Occipital lobe (tissue), 2 donors: ENCODE results near the gene CD44. TPM values are rescaled to one million over a fixed set of nuclear protein-coding genes. Genes with fewer than 3 reads are reported as not detected.

Source experiments
- DNase-seq: peaks from one replicate; lab custom pipeline; 2025; lab: John Stamatoyannopoulos, UW
- total RNA-seq: library from RNA; depleted of rRNA; stranded (reverse); fragments of >200 nt; gene quantifications from one replicate; pipeline ENCODE4 v1.2.3, GENCODE V29; 2014

The CD44 gene
- total RNA-seq, 1 donor from 2014 or later = 6.2 TPM

DNA sequence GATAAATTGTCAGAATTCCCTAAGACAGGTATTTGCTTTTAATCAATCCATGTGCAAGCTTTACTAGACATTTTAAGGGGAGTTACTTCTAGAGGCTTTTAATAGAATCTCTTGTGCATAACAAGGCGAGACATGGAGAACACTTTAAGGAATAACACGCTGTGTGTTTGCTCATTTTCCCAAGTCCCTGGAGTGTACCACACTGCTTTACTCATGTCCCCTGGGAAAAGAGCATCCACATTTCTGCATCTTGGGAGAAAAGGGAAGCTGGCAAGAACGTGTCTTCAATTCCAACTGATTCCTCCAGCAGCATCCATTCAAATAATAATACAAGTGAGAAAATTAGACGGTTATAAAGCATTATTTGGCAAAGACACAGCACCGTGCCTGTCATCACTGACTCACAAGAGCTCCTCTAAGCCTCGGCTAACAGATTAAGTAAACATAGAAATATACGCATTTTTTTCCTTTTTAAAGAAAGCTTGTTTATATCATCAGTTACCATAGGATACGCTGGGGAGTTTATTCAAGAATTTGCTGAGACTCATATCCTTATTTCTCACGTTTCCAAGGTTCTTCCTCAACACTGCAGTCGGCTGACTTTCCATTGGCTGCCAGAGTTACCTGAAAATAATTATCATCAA lies 121.5 kb downstream of the CD44 start:
- DNase-seq = no peak

DNA sequence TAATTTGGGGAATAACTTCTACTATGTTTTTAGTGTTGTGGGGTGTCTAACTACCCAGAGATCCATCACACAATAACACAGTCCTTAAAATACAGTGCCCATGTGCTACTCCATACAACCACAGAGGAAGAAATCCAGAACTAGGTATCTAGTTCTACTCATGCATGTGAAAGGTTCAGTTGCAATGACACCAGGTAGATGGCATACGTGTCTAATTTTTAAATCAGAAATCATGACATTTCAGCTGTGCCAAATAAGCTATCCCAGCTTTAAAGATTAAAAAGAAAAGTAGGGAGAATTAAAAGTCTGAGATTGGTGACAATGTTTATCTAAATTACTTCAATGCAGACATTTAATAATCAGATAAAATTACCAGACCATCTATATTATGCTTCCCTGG lies 122.2 kb downstream of the CD44 start:
- no peak for DNase-seq

- DNase-seq = no peak
Observed at GRCh38 chr11:35262056-35262455, 123.1 kb downstream of the CD44 start.

DNA sequence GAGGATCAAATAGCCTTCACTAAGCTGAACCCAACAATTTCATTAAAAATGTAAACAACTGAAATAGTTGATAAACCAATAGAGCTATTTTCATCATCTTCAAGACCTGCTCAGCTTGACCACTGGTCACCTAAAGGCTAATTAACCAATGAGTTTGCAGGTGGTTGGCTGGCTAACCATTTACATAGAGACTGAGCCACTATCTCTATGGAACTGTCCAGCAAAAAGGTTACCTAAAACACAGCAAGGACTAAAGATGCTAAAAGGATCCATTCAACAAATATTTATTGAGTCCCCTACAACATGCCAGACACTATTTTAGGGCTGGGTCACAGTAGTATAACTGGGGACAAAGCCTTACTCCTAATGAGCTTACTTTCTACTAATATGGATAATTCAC lies 123.8 kb downstream of the CD44 start:
- no peak for DNase-seq

DNA sequence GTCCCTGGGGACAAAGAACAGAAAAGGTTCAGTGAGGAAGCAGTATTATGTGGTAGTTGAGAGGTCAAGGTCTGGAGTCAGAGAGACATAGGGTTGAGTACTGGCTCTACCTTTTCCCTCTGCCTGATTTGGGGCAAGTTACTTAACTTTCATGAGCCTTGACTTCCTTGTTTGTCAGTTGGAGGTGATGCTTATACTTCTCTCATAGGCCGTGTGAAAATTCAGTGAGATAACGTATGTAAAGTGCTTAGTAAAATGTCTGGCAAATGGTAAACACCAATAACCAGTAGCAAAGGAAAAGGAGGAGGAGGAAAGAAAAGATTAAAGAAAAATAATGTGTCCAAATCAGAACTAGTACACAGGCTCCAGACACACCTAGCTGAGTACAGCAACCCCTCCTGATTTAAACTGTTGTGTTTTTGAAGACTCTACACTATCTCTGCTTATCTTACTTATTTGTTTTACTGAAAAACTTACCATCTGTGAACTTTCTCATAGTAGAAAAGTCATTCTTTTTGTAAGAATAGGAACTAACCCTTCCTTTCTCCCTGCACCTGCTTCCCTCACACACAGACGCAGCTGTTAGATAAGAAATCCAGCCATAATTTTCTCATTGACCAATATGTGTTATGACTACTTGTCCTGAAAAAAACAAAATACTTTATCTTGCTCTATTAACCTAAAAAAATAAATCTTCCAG lies 126.9 kb downstream of the CD44 start:
- DNase-seq = no peak

DNA sequence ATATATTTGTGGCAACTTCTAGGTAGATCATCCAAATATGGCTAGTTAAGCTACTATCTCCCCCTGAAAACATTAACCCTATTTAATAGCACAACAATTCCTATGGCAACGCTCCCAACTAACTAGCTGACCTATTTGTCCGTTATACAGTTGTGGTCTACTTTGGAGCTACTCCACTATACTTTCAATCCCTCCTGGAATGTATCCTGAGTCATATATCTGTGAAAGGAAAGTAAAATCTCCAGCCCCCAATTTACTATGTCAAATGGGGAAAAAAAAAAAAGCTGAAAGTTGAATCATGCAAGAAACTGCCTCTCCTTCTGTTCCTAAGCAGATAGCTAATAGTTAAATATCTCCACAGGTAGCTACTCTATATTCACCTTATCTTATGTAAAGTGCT lies 128.5 kb downstream of the CD44 start:
- no peak for DNase-seq

DNA sequence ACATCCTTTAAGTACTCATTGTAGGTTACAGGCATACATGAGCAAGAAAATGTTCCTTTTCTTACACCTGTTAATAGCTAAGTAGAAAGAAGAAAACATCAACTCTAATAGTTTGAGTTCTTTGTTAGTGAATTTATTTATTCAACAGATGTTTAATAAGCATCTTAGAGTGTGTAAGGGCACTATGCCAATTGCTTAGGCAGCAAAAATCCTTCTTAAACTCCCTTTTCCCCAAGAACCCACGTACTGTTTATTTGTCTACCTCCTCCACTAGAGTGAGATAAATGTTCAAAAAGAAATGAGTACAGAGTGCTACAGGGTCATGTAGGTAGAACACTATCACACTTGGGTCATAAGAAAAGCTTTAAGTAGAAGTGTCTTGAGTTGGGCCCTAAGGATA lies 131.4 kb downstream of the CD44 start:
- no peak for DNase-seq

DNA sequence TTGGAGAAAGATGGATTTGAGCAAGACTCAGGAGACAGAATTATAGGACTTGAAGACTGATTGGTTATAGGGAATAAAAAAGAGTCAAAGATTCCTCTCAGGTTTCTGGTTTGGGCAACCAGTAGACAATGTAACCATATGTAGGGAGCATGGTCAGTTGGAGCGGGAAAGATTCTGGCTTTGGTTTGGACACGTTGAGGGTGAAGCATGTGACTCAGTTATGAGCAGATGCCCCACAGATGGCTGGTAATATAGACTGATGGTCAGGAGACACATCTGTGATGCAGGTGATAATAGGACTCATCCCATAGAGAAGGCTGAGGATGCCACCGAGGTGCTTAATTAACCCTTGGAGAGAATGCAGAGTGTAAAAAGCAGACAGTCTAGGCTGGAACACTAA lies 132.1 kb downstream of the CD44 start:
- no peak for DNase-seq

DNA sequence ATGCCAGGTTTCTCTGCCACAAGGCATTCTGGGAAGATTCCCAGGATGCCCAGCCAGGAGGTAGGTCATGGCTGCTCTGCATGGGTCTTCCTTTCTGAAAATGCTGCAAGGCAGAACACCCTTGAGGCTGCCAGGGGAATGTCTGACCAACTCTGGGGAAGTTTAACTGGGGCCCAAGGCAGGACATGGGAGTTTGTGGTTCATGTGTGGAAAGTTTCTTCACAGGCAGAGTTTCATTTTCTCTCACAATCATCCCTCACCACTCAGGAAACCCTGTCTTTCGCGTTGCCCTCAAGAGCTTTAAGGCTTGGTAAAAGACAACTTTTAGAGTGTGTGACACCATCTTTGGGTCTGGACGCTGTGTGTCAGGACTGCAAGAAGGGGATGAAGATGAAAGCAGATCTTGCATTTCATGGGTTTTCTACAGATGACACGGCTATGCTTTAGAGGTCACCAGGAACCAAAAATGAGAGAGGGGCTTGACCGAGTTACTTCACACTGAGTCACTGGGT lies 133.5 kb downstream of the CD44 start:
- DNase-seq = no peak

DNA sequence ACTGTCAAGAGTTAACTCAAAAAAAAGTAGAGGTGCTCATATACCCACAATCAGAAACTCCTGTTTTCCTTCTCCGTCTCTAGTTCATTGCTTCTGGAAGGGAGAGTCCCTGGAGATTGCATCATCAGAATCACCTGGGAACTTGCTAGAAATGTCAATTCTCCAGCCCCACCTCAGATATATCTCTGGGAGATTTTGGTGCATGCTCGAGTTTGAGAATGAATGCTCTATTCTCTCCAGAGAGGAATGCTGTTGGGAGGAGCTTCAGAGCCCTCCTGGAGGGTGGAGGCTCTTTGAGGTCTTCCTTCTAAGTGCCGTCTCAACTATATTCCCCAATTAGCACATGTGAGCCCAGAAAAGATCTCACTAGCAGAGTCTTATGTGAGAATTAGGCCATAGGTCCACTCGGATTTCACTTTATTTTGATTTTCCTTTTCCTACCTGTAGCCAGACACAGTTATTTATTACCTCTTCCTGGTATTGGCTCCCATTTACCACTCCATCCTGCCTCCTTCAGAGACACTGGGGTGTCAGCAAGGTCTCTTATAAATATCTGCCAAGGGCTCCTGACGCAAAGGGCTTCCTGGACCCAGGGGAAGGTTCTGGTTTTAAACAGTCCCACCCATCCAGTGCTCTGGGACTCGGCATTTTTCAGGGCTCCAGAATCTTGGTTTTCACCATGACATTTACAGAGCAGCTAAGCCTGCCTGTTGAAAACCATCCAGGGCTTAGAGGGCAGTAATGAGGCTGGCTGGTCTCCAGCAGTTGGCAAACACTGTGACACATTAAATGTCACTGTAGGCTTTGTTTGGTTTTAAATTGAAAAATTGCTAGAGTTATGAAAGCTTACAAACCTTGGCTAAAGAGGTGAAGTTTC lies 136.2 kb downstream of the CD44 start:
- DNase-seq = no peak

GRCh38 chr11:35275786-35276170 lies 136.8 kb downstream of the CD44 start:
- DNase-seq = no peak

DNA sequence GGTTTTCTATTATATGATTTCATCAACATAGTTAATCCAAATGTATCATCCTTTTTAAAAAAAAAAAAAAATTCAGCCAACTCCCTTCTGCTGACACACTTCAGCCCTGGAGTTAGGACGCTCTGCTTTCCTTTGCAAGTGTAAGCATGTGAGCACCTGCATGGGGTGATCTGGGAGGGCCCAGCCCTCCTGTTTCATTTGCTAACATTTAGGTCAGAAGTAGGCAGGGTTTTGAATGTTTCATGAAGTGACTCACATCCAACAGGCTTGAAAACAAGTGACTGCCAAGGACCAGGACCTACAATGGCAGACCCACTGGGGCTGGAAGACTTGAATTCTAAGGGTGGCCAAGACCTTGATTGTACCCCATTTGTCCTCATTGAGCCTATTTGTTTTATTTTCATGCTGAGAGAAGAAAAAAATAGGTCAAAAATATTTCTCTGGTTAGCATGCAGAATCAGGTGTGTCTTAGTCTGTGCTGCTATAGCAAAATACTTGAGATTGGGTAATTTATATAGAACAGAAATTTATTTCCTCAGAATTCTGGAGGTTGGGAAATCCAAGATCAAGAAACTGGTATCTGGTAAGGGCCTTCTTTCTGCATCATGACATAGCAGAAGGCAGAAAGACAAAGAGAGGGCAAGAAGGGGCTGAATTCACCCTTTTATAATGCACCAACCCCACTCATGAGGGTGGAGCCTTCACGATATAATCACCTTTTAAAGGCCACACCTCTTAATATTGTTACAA lies 137.6 kb downstream of the CD44 start:
- no peak for DNase-seq

GRCh38 chr11:35277827-35278226 lies 138.9 kb downstream of the CD44 start:
- no peak for DNase-seq

DNA sequence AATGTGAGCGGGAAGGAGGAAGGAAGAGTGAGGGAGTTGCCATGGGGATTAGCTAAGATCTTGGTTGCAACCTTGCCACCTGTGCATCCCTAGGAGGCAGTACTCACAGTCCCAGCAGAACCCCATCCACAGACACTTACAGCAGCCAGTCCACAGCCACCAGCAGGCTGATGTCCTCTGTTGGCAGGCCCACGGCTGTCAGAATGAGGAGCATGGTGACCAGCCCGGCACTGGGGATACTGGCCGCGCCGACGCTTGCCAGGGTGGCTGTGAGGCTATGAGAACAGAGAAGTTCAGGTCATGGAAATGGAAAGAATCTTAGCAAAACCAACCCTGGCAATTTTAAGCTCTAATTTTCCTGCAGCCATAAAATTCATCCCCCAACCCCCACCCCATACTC lies 141.8 kb downstream of the CD44 start:
- DNase-seq = no peak

- no peak for DNase-seq
Observed at GRCh38 chr11:35281169-35281688, 142.3 kb downstream of the CD44 start.

Other genes starting within 250 kb of the CD44 start
- 30.9 TPM for gene APIP, start 222.8 kb upstream of the CD44 start, total RNA-seq
- 47.1 TPM for gene PDHX, start 222.6 kb upstream of the CD44 start, total RNA-seq